H1 (cell line): ENCODE results near the gene DIPK1A. TPM values are rescaled to one million over a fixed set of nuclear protein-coding genes. Genes with fewer than 3 reads are reported as not detected.

Source experiments
- CTCF ChIA-PET: fragments of 300-600 bp; sonication (Branson Sonifier 250); formaldehyde crosslinking; loops from one replicate; lab custom pipeline; 2021; ENCODE audit not compliant: partially characterized antibody; lab: Charles Lee
- POLR2A ChIA-PET: fragments of 300-600 bp; sonication (Branson Sonifier 250); formaldehyde crosslinking; loops from one replicate; lab custom pipeline; 2021; ENCODE audit warnings: inconsistent platforms; ENCODE audit not compliant: partially characterized antibody; lab: Charles Lee
- DNase-seq, 2 experiments: peaks; one replicate each; pipeline versions ENCODE4 v3.0.0 to v3.0.0-alpha.2; 2010 to 2022; ENCODE audit warnings: low spot score in 2 of 2, low read depth in 1 of 2, mixed read lengths in 1 of 2
- FAIRE-seq: peaks from 2 replicates; lab custom pipeline; 2011; peaks lifted over from hg19 to GRCh38; lab: Jason Lieb, UNC
- H2AFZ ChIP-seq: 2 replicates; pipeline ENCODE4 v1.8.1; 2012; ENCODE audit warnings: low read length, inconsistent platforms
- H2AK5ac ChIP-seq: 2 replicates; pipeline ENCODE4 v1.6.1; 2013; ENCODE audit warnings: low read depth, low read length
- H2BK120ac ChIP-seq: replicated peaks from 2 replicates; pipeline ENCODE3; 2013; ENCODE audit warnings: low read depth, low read length, inconsistent platforms
- H2BK12ac ChIP-seq: 2 replicates; pipeline ENCODE4 v1.6.1; 2013; ENCODE audit warnings: low read depth, low read length
- H2BK15ac ChIP-seq: 2 replicates; pipeline ENCODE4 v1.6.1; 2013; ENCODE audit warnings: low read length
- H2BK20ac ChIP-seq: 2 replicates; pipeline ENCODE4 v1.6.1; 2013; ENCODE audit warnings: low read length
- H2BK5ac ChIP-seq: 2 replicates; pipeline ENCODE4 v1.6.1; 2013; ENCODE audit warnings: low read depth, low read length
- H3K14ac ChIP-seq: 2 replicates; pipeline ENCODE4 v1.6.1; 2013; ENCODE audit warnings: inconsistent platforms; ENCODE audit not compliant: insufficient read length
- H3K18ac ChIP-seq: 2 replicates; pipeline ENCODE4 v1.6.1; 2013; ENCODE audit warnings: low read length; ENCODE audit errors: extremely low read depth
- H3K23ac ChIP-seq: 2 replicates; pipeline ENCODE4 v1.6.1; 2013; ENCODE audit warnings: inconsistent platforms; ENCODE audit not compliant: insufficient read length
- H3K23me2 ChIP-seq: 2 replicates; pipeline ENCODE4 v1.6.1; 2013; ENCODE audit warnings: low read depth, low read length
- H3K27ac ChIP-seq: 2 replicates; pipeline ENCODE4 v1.6.1; 2011; ENCODE audit warnings: low read depth, low read length, inconsistent platforms
- H3K27me3 ChIP-seq, 4 experiments: replicated peaks in 1 of 4; 1 replicate in 1 of 4; 2 replicates in 3 of 4; pipeline versions ENCODE4 v1.6.1 to v1.8.1; 2011 to 2013; ENCODE audit warnings: low read length in 3 of 4, mild to moderate bottlenecking in 3 of 4, inconsistent platforms in 2 of 4, mixed read lengths in 2 of 4, moderate library complexity in 1 of 4; ENCODE audit not compliant: control insufficient read depth in 3 of 4, insufficient read depth in 3 of 4; ENCODE audit errors: extremely low read depth in 1 of 4
- H3K36me3 ChIP-seq, 4 experiments: 2 replicates each; pipeline versions ENCODE4 v1.6.1 to v1.8.1; 2011 to 2013; ENCODE audit warnings: mild to moderate bottlenecking in 4 of 4, low read length in 3 of 4, moderate library complexity in 2 of 4, control low read depth in 1 of 4, inconsistent platforms in 1 of 4; ENCODE audit not compliant: insufficient read depth in 4 of 4, control insufficient read depth in 2 of 4
- H3K4ac ChIP-seq: replicated peaks from 2 replicates; pipeline ENCODE3; 2013; ENCODE audit warnings: low read length, low read depth, mixed read lengths, inconsistent platforms; ENCODE audit not compliant: insufficient read length
- H3K4me1 ChIP-seq, 4 experiments: replicated peaks in 1 of 4; 1 replicate in 1 of 4; 2 replicates in 3 of 4; pipeline versions ENCODE4 v1.6.1 to v1.8.1; 2011 to 2013; ENCODE audit warnings: low read length in 3 of 4, inconsistent platforms in 2 of 4, mixed read lengths in 1 of 4; ENCODE audit not compliant: insufficient read depth in 4 of 4, control insufficient read depth in 3 of 4
- H3K4me2 ChIP-seq, 2 experiments: 2 replicates each; pipeline versions ENCODE4 v1.6.1 to v1.8.1; 2011 to 2013; ENCODE audit warnings: low read depth in 2 of 2, low read length in 2 of 2, control low read depth in 1 of 2, inconsistent platforms in 1 of 2, mild to moderate bottlenecking in 1 of 2; ENCODE audit not compliant: insufficient read depth in 1 of 2
- H3K4me3 ChIP-seq, 4 experiments: fragments of 200-600, 300-600 bp in 1 of 4; sonication (generic), shearing (Covaris generic), sonication (Bioruptor Twin) in 1 of 4; 2 replicates each; pipeline versions ENCODE4 v1.5.1 to v1.8.1; 2011 to 2016; ENCODE audit warnings: low read length in 4 of 4, low read depth in 3 of 4, control low read depth in 2 of 4, inconsistent platforms in 2 of 4, mild to moderate bottlenecking in 2 of 4, mixed read lengths in 1 of 4, moderate library complexity in 1 of 4; ENCODE audit not compliant: insufficient read depth in 2 of 4; ENCODE audit errors: extremely low read depth in 1 of 4
- H3K56ac ChIP-seq: replicated peaks from 2 replicates; pipeline ENCODE3; 2013; ENCODE audit warnings: low read depth, mild to moderate bottlenecking, mixed read lengths, low read length, inconsistent platforms; ENCODE audit not compliant: insufficient read length
- H3K79me1 ChIP-seq: 2 replicates; pipeline ENCODE4 v1.6.1; 2013; ENCODE audit warnings: low read depth, low read length, control low read depth
- H3K79me2 ChIP-seq, 2 experiments: 2 replicates each; pipeline versions ENCODE4 v1.6.1 to v1.8.1; 2012 to 2013; ENCODE audit warnings: low read length in 2 of 2, mild to moderate bottlenecking in 2 of 2, inconsistent platforms in 1 of 2; ENCODE audit not compliant: insufficient read depth in 2 of 2, control insufficient read depth in 1 of 2
- H3K9ac ChIP-seq, 4 experiments: replicated peaks in 1 of 4; 1 replicate in 1 of 4; 2 replicates in 3 of 4; pipeline versions ENCODE4 v1.6.1 to v1.8.1; 2011 to 2013; ENCODE audit warnings: low read depth in 3 of 4, low read length in 3 of 4, control low read depth in 2 of 4, mild to moderate bottlenecking in 2 of 4, moderate library complexity in 2 of 4, inconsistent platforms in 1 of 4; ENCODE audit errors: extremely low read depth in 1 of 4
- H3K9me3 ChIP-seq, 2 experiments: 2 replicates each; pipeline versions ENCODE4 v1.6.1 to v1.8.1; 2012 to 2013; ENCODE audit warnings: mild to moderate bottlenecking in 2 of 2, moderate library complexity in 2 of 2, control low read depth in 1 of 2, inconsistent platforms in 1 of 2, low read depth in 1 of 2, low read length in 1 of 2, mixed read lengths in 1 of 2; ENCODE audit not compliant: insufficient read depth in 2 of 2
- H4K20me1 ChIP-seq, 2 experiments: replicated peaks in 1 of 2; 2 replicates each; pipeline versions ENCODE3 to v1.8.1; 2011 to 2013; ENCODE audit warnings: inconsistent platforms in 2 of 2, low read length in 2 of 2, mild to moderate bottlenecking in 1 of 2; ENCODE audit not compliant: insufficient read depth in 2 of 2, control insufficient read depth in 1 of 2
- H4K5ac ChIP-seq: 2 replicates; pipeline ENCODE4 v1.6.1; 2013; ENCODE audit warnings: low read length, low read depth, mixed read lengths, inconsistent platforms; ENCODE audit not compliant: insufficient read length
- H4K8ac ChIP-seq: 2 replicates; pipeline ENCODE4 v1.8.0; 2013; ENCODE audit warnings: mild to moderate bottlenecking, moderate library complexity, low read length, inconsistent platforms; ENCODE audit not compliant: insufficient read depth; ENCODE audit errors: extremely low read depth
- H4K91ac ChIP-seq: replicated peaks from 2 replicates; pipeline ENCODE3; 2013; ENCODE audit warnings: low read length, mixed read lengths, inconsistent platforms; ENCODE audit not compliant: insufficient read length
- CBX5 ChIP-seq: fragments of 300-800, 300-1000 bp; sonication (generic); IDR thresholded peaks from 2 replicates; pipeline ENCODE4 v1.7.1; 2016; ENCODE audit warnings: antibody characterized with exemption, low read length, low read depth
- CHD2 ChIP-seq: IDR thresholded peaks from 2 replicates; pipeline ENCODE4 v1.6.1; 2012; ENCODE audit warnings: low read length, improper control_type of control experiment
- CREB1 ChIP-seq: IDR thresholded peaks from 2 replicates; pipeline ENCODE4 v1.6.1; 2012; ENCODE audit warnings: inconsistent platforms
- EGR1 ChIP-seq: IDR thresholded peaks from 2 replicates; pipeline ENCODE4 v1.6.1; 2011; ENCODE audit warnings: low read depth, low read length, borderline replicate concordance
- GABPA ChIP-seq: IDR thresholded peaks from 2 replicates; pipeline ENCODE4 v1.6.1; 2011; ENCODE audit warnings: mild to moderate bottlenecking, low read length, moderate library complexity, borderline replicate concordance; ENCODE audit not compliant: insufficient read depth
- HDAC6 ChIP-seq: IDR thresholded peaks from one replicate; pipeline ENCODE4 v1.7.1; 2012; ENCODE audit warnings: low read depth, mild to moderate bottlenecking, inconsistent platforms, low read length, moderate library complexity
- KDM1A ChIP-seq: fragments of 200-600, 300-600 bp; sonication (generic); IDR thresholded peaks from 2 replicates; pipeline ENCODE4 v1.7.1; 2016; ENCODE audit warnings: mild to moderate bottlenecking, low read length, borderline replicate concordance
- MAX ChIP-seq: IDR thresholded peaks from 2 replicates; pipeline ENCODE4 v1.6.1; 2012; ENCODE audit warnings: inconsistent platforms
- NANOG ChIP-seq: IDR thresholded peaks from 2 replicates; pipeline ENCODE4 v1.6.1; 2011; ENCODE audit warnings: low read length, low read depth, mild to moderate bottlenecking, inconsistent platforms; ENCODE audit not compliant: insufficient read depth, poor library complexity, severe bottlenecking
- POLR2A ChIP-seq, 2 experiments: IDR thresholded peaks; 1 replicate in 1 of 2; 2 replicates in 1 of 2; pipeline ENCODE4 v1.6.1; 2011; ENCODE audit warnings: low read depth in 2 of 2, low read length in 2 of 2, mild to moderate bottlenecking in 2 of 2; ENCODE audit errors: control extremely low read depth in 1 of 2
- POLR2AphosphoS5 ChIP-seq: IDR thresholded peaks from 2 replicates; pipeline ENCODE4 v1.6.1; 2011; ENCODE audit warnings: low read depth, low read length
- RFX5 ChIP-seq: IDR thresholded peaks from 2 replicates; pipeline ENCODE4 v1.6.1; 2011; ENCODE audit warnings: low read depth, low read length, improper control_type of control experiment, borderline replicate concordance
- RNF2 ChIP-seq: fragments of 200-900, 300-1000 bp; sonication (generic); IDR thresholded peaks from 2 replicates; pipeline ENCODE4 v1.7.1; 2016; ENCODE audit warnings: borderline replicate concordance, low read depth, mild to moderate bottlenecking, antibody characterized with exemption, low read length; ENCODE audit not compliant: poor library complexity, severe bottlenecking; ENCODE audit errors: missing control alignments
- SRF ChIP-seq: IDR thresholded peaks from 2 replicates; pipeline ENCODE4 v1.6.1; 2011; ENCODE audit warnings: mild to moderate bottlenecking, low read depth, low read length, moderate library complexity
- SUZ12 ChIP-seq: fragments of 200-600 bp; sonication (generic); IDR thresholded peaks from 2 replicates; pipeline ENCODE4 v1.6.1; 2012; ENCODE audit warnings: mild to moderate bottlenecking, inconsistent platforms, low read length, moderate library complexity, mixed read lengths
- WGBS, 2 experiments: shearing (Covaris generic) in 1 of 2; methylation state at CpG; one replicate each; pipeline versions ENCODE4 v1.1.6 to v1.1.7; 2013 to 2015; ENCODE audit warnings: low lambda C conversion rate in 2 of 2, mixed read lengths in 2 of 2, inconsistent platforms in 1 of 2, low coverage in 1 of 2, missing lambda C conversion rate in 1 of 2; ENCODE audit not compliant: insufficient replicate concordance in 2 of 2, insufficient coverage in 1 of 2, insufficient read length in 1 of 2; ENCODE audit errors: extremely low coverage in 1 of 2, missing lambda C conversion rate in 1 of 2; 5-methylcytosine and 5-hydroxymethylcytosine counted together
- polyA plus RNA-seq, 7 experiments: library from polyadenylated mRNA; depleted of rRNA in 3 of 7; stranded (reverse) in 5 of 7; unstranded in 2 of 7; fragments of >200 nt in 5 of 7; fragments of 200-250 nt in 2 of 7; gene quantifications; 1 replicate in 5 of 7; 2 replicates in 1 of 7; 4 replicates in 1 of 7; pipeline versions ENCODE4 v1.2.1 to v1.2.3, GENCODE V29; 2011 to 2013; ENCODE audit warnings: missing spikeins in 2 of 7, mixed read lengths in 2 of 7
- total RNA-seq: library from RNA; stranded (reverse); fragmentation: NEBNext Ultra II Directional; extraction: Animal tissue kit (Norgen Biotek cat#: 25700); gene quantifications from 2 replicates; pipeline ENCODE4 v1.2.1, GENCODE V29; 2021

The DIPK1A gene
- total and polyA plus RNA-seq, 2 of the 8 experiments (the other 6 are each of a cell fraction or from before 2014, with no cell fraction given): 2.5 to 5.0 TPM

GRCh38 chr1:92915547-92915946 is 45.7 kb downstream of the DIPK1A start:
- Histone ChIP-seq H3K79me2 (no peaks in the 10 kb centered on the region), H2BK15ac (no peak overlapping the region), H2BK5ac (no peak overlapping the region), H3K9ac (no peak overlapping the region), H4K20me1 (no peaks in the 10 kb centered on the region), H2AK5ac (no peak overlapping the region), H3K4me2 (no peak overlapping the region), H3K4ac (no peak overlapping the region), H3K27me3 (no peaks in the 10 kb centered on the region), H2BK20ac (no peak overlapping the region), H3K4me3 (no peak overlapping the region), H4K8ac (no peak overlapping the region), H3K79me1 (no peaks in the 10 kb centered on the region), H3K36me3 (no peaks in the 10 kb centered on the region), H3K9me3 (peaks cover 0 to 2% of the 10 kb centered on the region in 2 experiments; a peak in 1 of 4 replicates), H4K5ac (no peak overlapping the region), H3K14ac (no peak overlapping the region), H3K27ac (no peak overlapping the region), H2BK12ac (no peak overlapping the region), H2AFZ (no peak overlapping the region), H2BK120ac (no peak overlapping the region), H4K91ac (no peak overlapping the region), H3K56ac (no peak overlapping the region), H3K23me2 (no peaks in the 10 kb centered on the region), H3K23ac (no peak overlapping the region), H3K18ac (no peak overlapping the region), H3K4me1 (no peaks in the 10 kb centered on the region)
- FAIRE-seq (no peak), DNase-seq (no peak)
- ChIA-PET POLR2A (no interaction called here), CTCF (interaction anchor here (0.7 to 1.6 kb wide), 3 partner anchors 31 to 95 kb away, joined by 3 to 4 read pairs (median 3); no protein-coding TSS in a partner anchor)
- 66% methylated on average over 1 of the region's 1 CpG; no CpG with 5 or more reads in 1 of the 2 experiments for WGBS, 2 experiments
- TF ChIP-seq HDAC6 (no peak), NANOG (no peak), MAX (no peak), RFX5 (no peak), CHD2 (no peak), SRF (no peak), CBX5 (no peak), POLR2A (IDR thresholded peaks at IDR 0.05; ENCODE audit: control extremely low read depth in 1 of 2, low read depth in 2 of 2, low read length in 2 of 2) (no peak), POLR2AphosphoS5 (no peak), EGR1 (no peak), GABPA (no peak), RNF2 (no peak), CREB1 (no peak), KDM1A (no peak), SUZ12 (no peak)
